Kidney (tissue), 14 donors: ENCODE results near the gene AMD1. TPM values are rescaled to one million over a fixed set of nuclear protein-coding genes. Genes with fewer than 3 reads are reported as not detected.

Source experiments
- DNase-seq, 5 donors: peaks; one replicate each; pipeline ENCODE4 v3.0.0-alpha.2; 2013 to 2020
- FAIRE-seq: peaks from 2 replicates; lab custom pipeline; 2012; peaks lifted over from hg19 to GRCh38; lab: Jason Lieb, UNC
- H3K27ac ChIP-seq, 2 donors: one replicate each; pipeline ENCODE4 v1.7.0; 2013; ENCODE audit warnings: low read depth in 2 of 2, low read length in 2 of 2, inconsistent platforms in 1 of 2
- H3K27me3 ChIP-seq: one replicate; pipeline ENCODE4 v1.7.1; 2013; ENCODE audit warnings: low read length, inconsistent platforms; ENCODE audit not compliant: control insufficient read depth, insufficient read depth
- H3K36me3 ChIP-seq, 3 donors: one replicate each; pipeline versions ENCODE4 v1.7.0 to v1.7.1; 2013; ENCODE audit warnings: low read length in 3 of 3, control low read depth in 1 of 3, inconsistent platforms in 1 of 3; ENCODE audit not compliant: insufficient read depth in 3 of 3, control insufficient read depth in 2 of 3
- H3K4me1 ChIP-seq, 3 donors: one replicate each; pipeline versions ENCODE4 v1.7.0 to v1.7.1; 2013; ENCODE audit warnings: low read length in 3 of 3, inconsistent platforms in 1 of 3, low read depth in 1 of 3; ENCODE audit not compliant: control insufficient read depth in 2 of 3, insufficient read depth in 2 of 3
- H3K4me3 ChIP-seq, 3 donors: one replicate each; pipeline versions ENCODE4 v1.7.0 to v1.8.1; 2013; ENCODE audit warnings: low read length in 3 of 3, control low read depth in 1 of 3, inconsistent platforms in 1 of 3
- H3K9ac ChIP-seq, 3 donors: one replicate each; pipeline versions ENCODE4 v1.7.0 to v1.7.1; 2013; ENCODE audit warnings: low read length in 3 of 3, control low read depth in 1 of 3, inconsistent platforms in 1 of 3
- H3K9me3 ChIP-seq, 3 donors: one replicate each; pipeline versions ENCODE4 v1.7.0 to v1.7.1; 2013; ENCODE audit warnings: low read length in 3 of 3, control low read depth in 1 of 3, inconsistent platforms in 1 of 3; ENCODE audit not compliant: control insufficient read depth in 2 of 3, insufficient read depth in 1 of 3
- intact Hi-C: fragments of 100-400 bp; cut with DNase I; formaldehyde crosslinking; loops from one replicate; pipeline ENCODE4 v1.11.1; 2022
- polyA plus RNA-seq: library from polyadenylated mRNA; stranded (reverse); fragments of 350-450 nt; fragmentation: Illumina TruSeq; extraction: RNeasy Lipid Tissue Mini Kit (QIAGEN cat#74804); gene quantifications from one replicate; pipeline ENCODE4 v1.2.3, GENCODE V29; 2014; ENCODE audit warnings: low read depth, low replicate concordance; ENCODE audit not compliant: insufficient read depth
- total RNA-seq: library from RNA; stranded (reverse); fragmentation: NEBNext Ultra II Directional; extraction: Animal tissue kit (Norgen Biotek cat#: 25700); gene quantifications from one replicate; pipeline ENCODE4 v1.2.1, GENCODE V29; 2021
- TF ChIP-seq, protein P1 (sequence below): IDR thresholded peaks from 3 replicates; pipeline ENCODE4 v1.5.1; 2012; ENCODE audit warnings: mild to moderate bottlenecking, moderate library complexity, borderline replicate concordance; ENCODE audit not compliant: insufficient read depth; ENCODE audit errors: extremely low read depth
- donor health status: control.
- donor health status: control.
- donor health status: control.
- donor health status: control.
- donor health status: control.
- donor health status: DM: yes; HTN: yes; CAD: no.
- donor health status: Normal renal cell carcinoma (clear cell type).

Gene AMD1
- total and polyA plus RNA-seq, 2 donors from 2014 or later: 32.8 to 72.3 TPM

DNA sequence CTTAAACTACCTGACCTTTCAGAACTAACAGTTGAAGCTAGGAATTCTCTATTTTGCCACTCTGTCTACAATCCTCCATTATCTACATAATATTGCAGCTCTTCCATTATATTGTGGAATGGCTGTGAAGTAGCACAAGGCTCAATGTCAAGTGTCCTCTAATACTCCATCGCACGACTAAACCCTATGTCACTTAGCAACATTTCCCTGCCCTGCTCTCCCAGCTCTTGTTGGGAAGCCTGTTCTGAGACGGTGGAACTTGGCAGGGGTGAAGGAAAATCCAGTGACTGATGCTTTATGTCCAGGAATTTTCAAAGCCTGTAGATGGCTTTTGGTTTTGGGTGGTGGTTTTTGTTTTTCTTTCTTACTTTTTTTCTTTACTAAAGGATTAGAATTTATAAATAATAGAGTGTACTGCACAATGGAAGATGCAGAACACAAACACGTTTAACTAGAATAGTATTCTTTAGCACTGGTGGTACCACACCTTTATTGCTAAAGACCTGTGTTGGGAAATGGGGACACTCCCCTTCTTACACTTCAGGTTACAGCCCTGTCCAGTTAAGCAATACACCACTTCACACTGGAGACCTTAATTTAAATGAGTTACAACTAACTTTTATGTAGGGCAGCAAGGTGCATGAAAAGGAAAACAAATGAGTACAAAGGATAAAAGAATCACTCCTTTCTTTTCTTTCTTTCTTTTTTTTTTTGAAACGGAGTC is 20.7 kb upstream of the AMD1 start:
- TF ChIP-seq, protein P1, sequence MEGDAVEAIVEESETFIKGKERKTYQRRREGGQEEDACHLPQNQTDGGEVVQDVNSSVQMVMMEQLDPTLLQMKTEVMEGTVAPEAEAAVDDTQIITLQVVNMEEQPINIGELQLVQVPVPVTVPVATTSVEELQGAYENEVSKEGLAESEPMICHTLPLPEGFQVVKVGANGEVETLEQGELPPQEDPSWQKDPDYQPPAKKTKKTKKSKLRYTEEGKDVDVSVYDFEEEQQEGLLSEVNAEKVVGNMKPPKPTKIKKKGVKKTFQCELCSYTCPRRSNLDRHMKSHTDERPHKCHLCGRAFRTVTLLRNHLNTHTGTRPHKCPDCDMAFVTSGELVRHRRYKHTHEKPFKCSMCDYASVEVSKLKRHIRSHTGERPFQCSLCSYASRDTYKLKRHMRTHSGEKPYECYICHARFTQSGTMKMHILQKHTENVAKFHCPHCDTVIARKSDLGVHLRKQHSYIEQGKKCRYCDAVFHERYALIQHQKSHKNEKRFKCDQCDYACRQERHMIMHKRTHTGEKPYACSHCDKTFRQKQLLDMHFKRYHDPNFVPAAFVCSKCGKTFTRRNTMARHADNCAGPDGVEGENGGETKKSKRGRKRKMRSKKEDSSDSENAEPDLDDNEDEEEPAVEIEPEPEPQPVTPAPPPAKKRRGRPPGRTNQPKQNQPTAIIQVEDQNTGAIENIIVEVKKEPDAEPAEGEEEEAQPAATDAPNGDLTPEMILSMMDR: no peak
- Histone ChIP-seq H3K27me3 (no peaks in the 10 kb centered on the region), H3K4me1 (no peaks in the 10 kb centered on the region), H3K4me3 (no peak overlapping the region), H3K36me3 (no peaks in the 10 kb centered on the region), H3K9ac (no peak overlapping the region), H3K27ac (no peak overlapping the region), H3K9me3 (no peaks in the 10 kb centered on the region)
- FAIRE-seq (no peak), DNase-seq (no peak)
- intact Hi-C loops: no loop called here

- no peaks in the 10 kb centered on the region for H3K9me3 ChIP-seq
- TF ChIP-seq, protein P1: no peak
- H3K27me3 ChIP-seq: no peaks in the 10 kb centered on the region
- H3K9ac ChIP-seq: no peak overlapping the region
- no peaks in the 10 kb centered on the region for H3K4me1 ChIP-seq
- intact Hi-C loops: no loop called here
- FAIRE-seq (no peak), DNase-seq (no peak)
- H3K4me3 ChIP-seq: no peak overlapping the region
- H3K36me3 ChIP-seq: no peaks in the 10 kb centered on the region
- no peak overlapping the region for H3K27ac ChIP-seq
These were observed 18.3 kb upstream of the AMD1 start for GRCh38 chr6:110856296-110856695.

DNA sequence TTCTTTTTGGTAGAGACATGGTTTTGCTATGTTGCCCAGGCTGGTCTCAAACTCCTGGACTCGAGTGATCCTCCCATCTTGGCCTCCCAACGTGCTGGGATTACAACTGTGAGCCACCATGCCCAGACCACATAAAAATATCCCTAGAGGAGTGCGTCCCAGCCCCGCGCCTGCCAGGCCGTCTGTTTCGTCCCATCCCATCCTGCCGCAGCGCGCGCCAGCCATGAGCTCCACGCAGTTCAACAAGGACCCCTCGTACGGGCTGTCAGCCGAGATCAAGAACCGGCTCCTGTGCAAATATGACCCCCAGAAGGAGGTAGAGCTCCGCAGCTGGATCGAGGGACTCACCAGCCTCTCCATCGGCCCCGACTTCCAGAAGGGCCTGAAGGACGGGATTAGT is 16.6 kb upstream of the AMD1 start:
- TF ChIP-seq, protein P1: no peak
- FAIRE-seq (no peak), DNase-seq (no peak)
- H3K9me3 ChIP-seq: no peaks in the 10 kb centered on the region
- intact Hi-C loops: no loop called here
- no peaks in the 10 kb centered on the region for H3K36me3 ChIP-seq
- H3K4me3 ChIP-seq: no peak overlapping the region
- H3K27me3 ChIP-seq: no peaks in the 10 kb centered on the region
- H3K27ac ChIP-seq: no peak overlapping the region
- no peak overlapping the region for H3K9ac ChIP-seq
- H3K4me1 ChIP-seq: no peaks in the 10 kb centered on the region
